GM15510 (cell line): Measurements from ENCODE around the gene PREX1.

Experiments used
- POLR2A ChIP-seq: IDR thresholded peaks from 3 replicates; pipeline ENCODE4 v1.6.1; 2011; ENCODE audit warnings: borderline replicate concordance; ENCODE audit not compliant: insufficient read length; ENCODE audit errors: extremely low read depth

PREX1 gene

GRCh38 chr20:48656661-48657211 is 171.1 kb downstream of the PREX1 start:
- no peak for TF ChIP-seq POLR2A

DNA sequence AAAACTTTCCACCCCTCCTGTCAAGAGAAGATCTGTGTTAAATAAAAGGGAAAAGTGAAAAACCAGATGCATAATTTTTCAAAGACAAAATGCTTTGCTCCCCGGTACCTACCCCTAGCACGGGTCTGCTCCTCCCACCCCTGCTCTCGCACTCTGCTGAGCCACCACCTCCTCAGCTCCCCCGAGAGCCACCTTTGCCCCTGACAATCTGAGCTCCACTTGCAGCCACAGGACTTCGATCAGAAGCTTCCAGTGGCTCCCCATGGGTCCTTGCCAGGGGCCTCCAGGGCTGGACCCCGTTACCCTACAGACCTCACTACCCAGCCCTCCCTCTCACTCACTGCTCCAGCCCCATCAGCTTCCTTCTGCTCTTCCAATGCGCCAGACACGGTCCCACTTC is 171.7 kb downstream of the PREX1 start:
- TF ChIP-seq POLR2A: no peak

GRCh38 chr20:48653706-48654051 is 174.1 kb downstream of the PREX1 start:
- TF ChIP-seq POLR2A: no peak

GRCh38 chr20:48652961-48653705 is 174.7 kb downstream of the PREX1 start:
- no peak for TF ChIP-seq POLR2A

GRCh38 chr20:48651960-48652359 is 175.8 kb downstream of the PREX1 start:
- TF ChIP-seq POLR2A: no peak

DNA sequence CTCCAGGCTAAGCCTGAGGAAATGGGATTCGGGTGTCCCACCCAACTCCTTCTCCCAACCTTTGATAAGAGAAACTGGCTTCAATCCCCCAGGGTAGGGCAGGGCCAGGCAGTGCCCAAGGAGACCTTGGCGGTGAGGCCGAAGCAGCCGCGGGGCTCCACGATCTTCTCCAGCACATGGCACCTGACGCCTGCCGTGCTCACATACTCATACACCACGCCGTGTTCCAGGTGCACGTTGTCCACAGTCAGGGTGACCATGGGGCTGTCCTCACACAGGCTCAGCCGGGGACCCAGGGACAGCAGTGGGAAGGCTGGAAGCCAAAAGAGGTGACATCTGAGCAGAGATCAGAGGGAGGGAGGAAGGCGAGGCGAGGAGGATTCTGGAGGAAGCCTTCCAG is 176.5 kb downstream of the PREX1 start:
- no peak for TF ChIP-seq POLR2A

DNA sequence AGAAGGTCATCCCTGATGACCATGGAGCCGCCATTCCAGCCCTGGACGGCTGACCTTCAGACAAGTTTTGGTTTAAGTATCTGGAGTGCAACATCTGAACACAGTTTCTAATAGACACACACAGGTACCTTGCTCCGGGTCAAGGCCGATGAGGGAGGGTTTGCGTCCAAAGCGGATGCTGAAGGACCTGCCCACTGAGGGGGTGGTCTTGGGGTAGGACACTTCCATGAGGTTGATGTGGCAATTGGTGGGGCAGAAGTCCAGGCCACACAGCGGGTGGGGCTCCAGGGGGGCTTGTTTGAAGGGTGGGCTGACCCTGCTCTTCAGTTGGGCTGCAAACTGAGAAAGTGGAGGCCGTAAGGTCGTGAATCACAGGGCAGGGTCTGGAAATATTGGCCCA is 177.9 kb downstream of the PREX1 start:
- TF ChIP-seq POLR2A: no peak

DNA sequence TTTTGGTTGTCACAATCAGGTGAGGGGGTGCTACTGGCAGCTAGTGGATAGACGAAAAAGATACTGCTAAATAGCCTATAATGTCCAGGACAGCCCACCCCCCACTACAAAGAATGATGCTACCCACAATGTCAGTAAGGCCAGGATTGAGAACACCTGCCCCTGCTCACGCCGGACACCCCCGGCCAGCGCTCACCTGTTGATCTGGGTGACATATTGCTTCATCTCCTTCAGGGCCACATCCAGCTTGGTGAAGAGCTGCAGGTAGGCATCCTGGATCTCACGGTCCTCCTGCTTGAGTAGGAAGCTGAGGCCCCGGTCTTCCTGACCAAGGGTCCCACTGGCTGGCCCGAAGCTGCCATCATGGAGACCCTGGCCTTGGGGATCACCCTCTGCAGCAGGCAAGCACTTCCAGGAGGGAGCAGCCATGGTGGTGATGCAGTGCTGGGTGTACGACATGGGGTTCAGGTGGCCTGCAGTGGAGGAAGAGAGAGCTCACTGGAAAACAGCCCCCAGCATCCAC is 178.6 kb downstream of the PREX1 start:
- TF ChIP-seq POLR2A: no peak

DNA sequence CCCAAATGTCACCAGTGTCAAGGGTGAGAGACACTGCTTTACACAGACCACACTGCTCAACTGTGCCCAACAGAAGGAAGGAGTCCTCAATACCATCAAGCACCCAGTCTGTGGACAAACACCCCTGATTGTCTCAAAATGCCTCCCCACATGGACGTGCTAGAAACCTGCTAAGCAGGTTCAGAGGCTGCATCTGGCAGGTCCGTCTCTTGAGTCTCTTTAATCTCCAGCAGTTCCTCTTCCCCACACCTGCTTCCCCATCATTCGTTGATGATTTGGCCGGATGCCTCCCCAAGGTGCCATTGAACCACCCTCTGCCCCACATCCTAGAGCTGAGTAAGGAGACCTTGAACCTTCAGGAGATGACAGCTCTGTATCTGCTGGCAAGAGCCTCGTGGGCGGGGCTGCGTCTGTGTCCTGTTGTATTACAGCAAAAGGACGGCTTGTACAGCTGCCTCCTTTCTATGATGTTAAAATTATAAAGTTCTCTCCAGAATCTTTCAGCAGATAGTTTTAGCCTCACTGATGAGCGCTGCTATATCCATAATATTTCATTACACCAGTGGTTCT is 179.2 kb downstream of the PREX1 start:
- TF ChIP-seq POLR2A: no peak

GRCh38 chr20:48647858-48648257 is 179.9 kb downstream of the PREX1 start:
- TF ChIP-seq POLR2A: no peak

DNA sequence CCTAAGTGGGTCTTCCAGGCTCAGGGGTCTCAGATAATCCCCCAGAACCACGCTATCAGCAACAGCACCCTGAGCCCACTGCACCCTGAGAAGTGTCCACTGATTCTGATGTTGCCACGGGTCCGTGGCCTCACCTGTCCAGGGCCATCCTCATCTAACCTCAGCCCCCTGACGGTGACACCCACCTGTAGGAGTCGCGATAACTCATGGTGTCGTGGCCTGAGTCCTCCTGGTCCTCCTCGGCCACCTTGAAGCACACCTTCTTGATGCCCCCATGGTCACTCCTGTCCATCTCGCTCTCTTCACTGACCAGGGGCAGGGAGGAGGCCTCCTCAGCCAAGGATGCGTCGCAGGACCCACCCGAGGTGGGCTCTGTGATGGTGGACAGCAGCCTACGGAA is 182.1 kb downstream of the PREX1 start:
- no peak for TF ChIP-seq POLR2A

GRCh38 chr20:48644286-48644828 is 183.4 kb downstream of the PREX1 start:
- TF ChIP-seq POLR2A: no peak

- TF ChIP-seq POLR2A: no peak
These were observed 185.5 kb downstream of the PREX1 start for GRCh38 chr20:48642105-48642880.

DNA sequence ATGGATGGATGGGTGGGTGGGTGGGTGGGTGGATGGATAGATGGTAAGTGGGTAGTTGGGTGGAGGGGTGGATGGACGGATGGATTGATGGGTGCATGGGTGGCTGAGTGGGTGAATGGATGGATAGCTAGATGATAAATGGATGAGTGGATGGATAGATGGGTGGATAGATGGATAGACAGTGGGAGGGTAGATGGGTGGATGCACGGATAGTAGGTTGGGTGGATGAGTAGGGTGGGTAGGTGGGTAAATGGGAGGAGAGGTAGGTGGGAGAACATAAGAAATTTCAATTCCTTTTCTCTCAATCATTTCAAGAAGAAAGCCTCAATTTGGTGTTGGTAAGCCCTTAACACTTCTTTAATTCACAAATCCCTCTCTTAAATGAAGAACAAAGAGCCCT is 186.9 kb downstream of the PREX1 start:
- no peak for TF ChIP-seq POLR2A

- no peak for TF ChIP-seq POLR2A
These were observed 187.9 kb downstream of the PREX1 start for GRCh38 chr20:48639899-48640298.

GRCh38 chr20:48638546-48638945 is 189.3 kb downstream of the PREX1 start:
- TF ChIP-seq POLR2A: no peak

- no peak for TF ChIP-seq POLR2A
These were observed 190.3 kb downstream of the PREX1 start for GRCh38 chr20:48637461-48637860.
